Keratinocyte (primary cell): ENCODE results near the gene DNAH2.

Source experiments
- CTCF ChIP-seq, 3 experiments: IDR thresholded peaks in 1 of 3; conservative IDR thresholded peaks in 1 of 3; optimal IDR thresholded peaks in 1 of 3; 2 replicates in 2 of 3; 3 replicates in 1 of 3; pipeline versions ENCODE3 to v1.5.1; 2011; ENCODE audit warnings: low read length in 3 of 3, mild to moderate bottlenecking in 3 of 3, moderate library complexity in 2 of 3, control low read depth in 1 of 3, inconsistent platforms in 1 of 3; ENCODE audit not compliant: insufficient read depth in 2 of 3; ENCODE audit errors: extremely low read depth in 1 of 3
- EZH2 ChIP-seq: IDR thresholded peaks from one replicate; pipeline ENCODE4 v1.6.1; 2012; ENCODE audit warnings: inconsistent platforms, mild to moderate bottlenecking, low read length, moderate library complexity

- TF ChIP-seq CTCF (optimal IDR thresholded peaks at IDR 0.05 in 1 of 3, IDR thresholded peaks at IDR 0.05 in 1 of 3, conservative IDR thresholded peaks at IDR 0.05 in 1 of 3; ENCODE audit: extremely low read depth in 1 of 3, insufficient read depth in 2 of 3, low read length in 3 of 3) (no peak), EZH2 (no peak)
Observed at GRCh38 chr17:7717756-7718350, 309 bp downstream of the DNAH2 start.
